SU-DHL-6 (cell line): Measurements from ENCODE around the gene MARCHF3.

Source experiments
- CTCF ChIP-seq: fragments of 200-600 bp; sonication (generic); IDR thresholded peaks from one replicate; pipeline ENCODE4 v1.5.1; 2017; ENCODE audit warnings: antibody characterized with exemption, mild to moderate bottlenecking, low read length, moderate library complexity; ENCODE audit not compliant: insufficient read depth, poor library complexity, severe bottlenecking
- EZH2phosphoT487 ChIP-seq: fragments of 200-600 bp; sonication (generic), shearing (Covaris generic); conservative IDR thresholded peaks from 2 replicates; pipeline ENCODE4 v1.6.1; 2018; ENCODE audit warnings: mild to moderate bottlenecking, antibody characterized with exemption, low read length, moderate library complexity, mixed read lengths

- TF ChIP-seq CTCF = no peak
- TF ChIP-seq EZH2phosphoT487 = no peak
Observed at GRCh38 chr5:126851501-126852011, 178.8 kb downstream of the MARCHF3 start.
